Omental fat pad (tissue), 4 donors: ENCODE data around the gene KDELR1. TPM values are rescaled to one million over a fixed set of nuclear protein-coding genes. Genes with fewer than 3 reads are reported as not detected.

Source experiments
- ATAC-seq: fragments of 150-250 bp; one replicate; pipeline ENCODE4 v1.9.1; 2016; ENCODE audit warnings: mild to moderate bottlenecking, moderate library complexity; ENCODE audit not compliant: low FRiP score
- DNase-seq: peaks from one replicate; pipeline ENCODE4 v3.0.0-alpha.2; 2019; ENCODE audit warnings: low spot score
- total RNA-seq, 4 donors: library from RNA; depleted of rRNA; stranded (reverse); fragments of >200 nt; gene quantifications; one replicate each; pipeline ENCODE4 v1.1.0, GENCODE V29; 2016
- TF ChIP-seq, protein P1 (sequence below), 3 donors: fragments of 450-650 bp; IDR thresholded peaks; one replicate each; pipeline ENCODE4 v1.5.1; 2016 to 2017; ENCODE audit warnings: antibody characterized with exemption in 3 of 3, mild to moderate bottlenecking in 3 of 3, moderate library complexity in 2 of 3

KDELR1 gene
- total RNA-seq, 4 donors from 2014 or later: 72.2 to 102 (median 75.3) TPM

DNA sequence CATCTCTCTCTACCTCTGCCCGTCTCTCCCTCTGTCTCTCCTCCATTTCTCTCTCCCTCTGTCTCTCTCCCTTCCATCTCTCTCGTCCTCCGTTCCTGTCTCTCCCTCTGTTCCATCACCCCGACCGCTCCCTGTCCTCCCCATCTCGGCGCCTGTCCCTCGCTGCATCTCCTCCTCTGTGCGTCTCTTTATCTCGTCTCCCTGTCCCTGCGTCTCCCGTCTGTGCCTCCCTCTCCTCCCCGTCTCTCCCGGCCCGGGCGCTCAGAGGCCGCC, 6.7 kb upstream of the KDELR1 start:
- TF ChIP-seq, protein P1, sequence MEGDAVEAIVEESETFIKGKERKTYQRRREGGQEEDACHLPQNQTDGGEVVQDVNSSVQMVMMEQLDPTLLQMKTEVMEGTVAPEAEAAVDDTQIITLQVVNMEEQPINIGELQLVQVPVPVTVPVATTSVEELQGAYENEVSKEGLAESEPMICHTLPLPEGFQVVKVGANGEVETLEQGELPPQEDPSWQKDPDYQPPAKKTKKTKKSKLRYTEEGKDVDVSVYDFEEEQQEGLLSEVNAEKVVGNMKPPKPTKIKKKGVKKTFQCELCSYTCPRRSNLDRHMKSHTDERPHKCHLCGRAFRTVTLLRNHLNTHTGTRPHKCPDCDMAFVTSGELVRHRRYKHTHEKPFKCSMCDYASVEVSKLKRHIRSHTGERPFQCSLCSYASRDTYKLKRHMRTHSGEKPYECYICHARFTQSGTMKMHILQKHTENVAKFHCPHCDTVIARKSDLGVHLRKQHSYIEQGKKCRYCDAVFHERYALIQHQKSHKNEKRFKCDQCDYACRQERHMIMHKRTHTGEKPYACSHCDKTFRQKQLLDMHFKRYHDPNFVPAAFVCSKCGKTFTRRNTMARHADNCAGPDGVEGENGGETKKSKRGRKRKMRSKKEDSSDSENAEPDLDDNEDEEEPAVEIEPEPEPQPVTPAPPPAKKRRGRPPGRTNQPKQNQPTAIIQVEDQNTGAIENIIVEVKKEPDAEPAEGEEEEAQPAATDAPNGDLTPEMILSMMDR (IDR thresholded peaks at IDR 0.05): no peak
- ATAC-seq (no peak), DNase-seq (no peak)

DNA sequence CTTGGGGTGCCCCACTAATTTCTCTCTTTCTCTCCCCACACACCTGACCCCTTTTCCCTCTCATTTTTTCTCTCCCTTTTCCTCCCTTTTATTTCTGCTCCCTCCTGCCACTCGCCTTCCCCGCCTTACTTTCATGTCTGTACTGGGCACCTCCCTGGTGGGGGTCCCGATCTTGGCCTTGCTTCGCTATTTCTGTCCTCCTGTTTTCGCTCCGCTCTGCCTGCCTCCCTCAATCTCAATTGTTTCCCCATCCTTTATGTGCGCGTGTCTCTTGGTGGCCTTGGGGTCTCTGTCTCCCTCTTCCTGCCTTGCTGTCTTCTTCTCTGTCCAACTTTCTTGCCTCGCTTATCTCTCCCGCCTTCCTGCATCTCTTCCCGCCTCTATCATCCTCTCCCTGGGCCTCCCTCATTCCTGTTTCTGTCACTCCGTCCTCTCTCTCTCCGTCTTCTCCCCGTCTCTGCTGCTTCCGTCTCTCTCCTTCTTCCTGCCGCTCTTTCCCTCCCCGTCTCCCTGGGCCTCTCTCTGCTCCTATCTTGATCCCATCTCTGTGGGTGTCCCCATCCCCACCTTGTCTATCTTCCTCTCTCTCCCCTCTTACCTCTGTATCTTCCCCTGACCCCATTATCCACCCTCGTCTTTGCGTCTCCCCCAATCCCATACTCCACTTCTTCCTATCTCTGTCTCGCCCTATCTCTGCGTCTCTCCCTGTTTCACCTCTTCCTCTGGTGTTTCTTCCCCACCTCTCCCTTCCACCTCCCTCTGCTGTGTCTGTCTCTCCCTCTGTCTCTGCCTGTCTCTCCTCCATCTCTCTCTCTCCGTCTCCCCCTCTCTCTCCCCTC, 6.1 kb upstream of the KDELR1 start:
- no peak for DNase-seq
- TF ChIP-seq, protein P1 (IDR thresholded peaks at IDR 0.05): no peak
- ATAC-seq: no peak

DNA sequence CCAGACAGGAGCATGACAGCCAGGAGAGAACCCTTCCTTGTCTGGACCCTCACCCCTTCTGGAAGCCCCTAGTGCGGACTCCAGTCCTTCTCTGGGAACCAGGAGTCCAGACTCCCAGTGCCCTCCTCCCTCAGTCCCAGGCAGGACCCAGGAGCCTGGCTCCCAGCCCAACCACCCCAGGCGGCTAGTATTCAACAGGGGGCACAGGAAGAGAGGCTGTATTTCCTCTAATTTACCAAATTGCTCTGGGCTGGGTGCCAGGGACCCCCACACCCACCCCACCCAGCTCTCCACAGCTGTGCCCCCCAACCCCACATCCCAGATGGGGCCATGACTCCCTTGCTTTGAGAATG, 5.4 kb upstream of the KDELR1 start:
- DNase-seq (no peak), ATAC-seq (no peak)
- TF ChIP-seq, protein P1 (IDR thresholded peaks at IDR 0.05): no peak

DNA sequence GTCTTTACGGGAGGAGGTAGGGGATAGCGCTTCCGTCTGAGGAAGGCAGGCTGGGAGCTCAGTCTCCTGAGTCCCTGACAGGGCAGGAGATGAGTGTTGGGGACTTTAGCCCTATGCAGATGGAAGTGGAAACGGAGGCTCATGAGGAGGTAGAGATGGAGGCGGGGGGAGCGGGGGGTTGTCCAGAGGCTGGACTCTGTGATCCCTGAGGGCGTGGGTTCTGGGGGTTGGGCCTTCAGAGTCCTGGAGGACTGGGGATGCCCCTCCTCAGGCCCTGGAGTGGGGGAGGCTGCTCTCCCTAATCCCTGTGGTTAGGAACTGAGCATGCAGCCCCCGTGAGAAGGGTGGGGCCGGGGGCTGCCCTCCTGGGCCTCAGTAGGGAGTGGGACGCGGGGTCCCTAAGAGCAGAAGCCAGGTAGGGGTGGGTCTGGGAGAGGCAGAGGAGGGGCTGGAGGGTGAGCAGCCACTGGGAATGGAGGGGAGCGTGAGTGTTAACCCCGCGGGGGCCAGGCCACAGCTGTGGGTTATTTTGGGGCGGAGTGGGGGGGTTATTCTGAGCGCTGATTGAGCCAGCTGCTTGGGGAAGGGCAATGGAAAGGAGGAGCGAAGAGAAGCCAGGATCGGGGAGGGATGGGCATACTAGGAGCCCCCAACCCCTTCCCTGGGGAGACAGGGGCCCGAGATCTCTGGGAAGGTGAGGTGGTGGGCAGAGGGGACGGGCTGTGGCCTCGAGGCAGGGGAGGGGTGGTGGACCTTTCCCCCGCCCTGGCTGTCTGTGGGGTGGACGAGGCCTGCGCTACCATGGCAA, 4.9 kb upstream of the KDELR1 start:
- DNase-seq (no peak), ATAC-seq (no peak)
- TF ChIP-seq, protein P1 (IDR thresholded peaks at IDR 0.05): no peak

DNA sequence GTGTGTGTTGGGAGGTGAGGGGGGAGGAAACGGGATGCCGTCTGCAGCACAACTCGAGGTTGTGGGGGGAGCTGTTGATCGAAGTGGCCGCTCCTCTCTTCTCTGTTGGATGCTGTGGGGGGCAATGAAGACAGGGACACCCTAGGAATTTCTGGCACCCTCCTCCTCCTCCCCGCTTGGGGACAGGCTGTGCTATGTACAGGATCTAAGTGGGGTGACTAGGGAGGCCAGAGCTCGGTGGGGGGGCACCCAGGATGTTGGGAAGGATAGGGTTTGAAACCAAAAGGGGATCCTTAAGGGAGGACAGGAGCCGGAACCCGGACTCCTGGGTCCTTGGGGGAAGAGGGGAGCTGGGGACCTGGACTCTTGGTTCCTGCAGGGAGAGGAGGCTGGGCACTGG, 4.1 kb upstream of the KDELR1 start:
- DNase-seq: no peak
- ATAC-seq: no peak
- TF ChIP-seq, protein P1 (IDR thresholded peaks at IDR 0.05): no peak

DNA sequence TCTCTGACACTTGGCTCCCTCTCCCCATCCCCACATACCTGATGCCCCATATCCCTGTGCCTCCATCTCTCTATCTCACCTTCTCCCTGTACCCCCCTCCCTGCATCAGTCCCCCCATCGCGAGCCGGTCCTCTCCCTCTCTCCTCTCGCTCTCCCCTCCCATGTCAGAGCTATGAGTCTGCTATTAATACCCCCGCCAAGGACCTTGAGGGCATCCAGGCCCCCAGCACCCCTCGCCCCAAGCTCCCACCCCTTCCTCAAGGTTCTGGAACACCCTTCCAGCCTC, 3.8 kb upstream of the KDELR1 start:
- ATAC-seq: no peak
- no peak for DNase-seq
- TF ChIP-seq, protein P1 (IDR thresholded peaks at IDR 0.05): no peak
